Pons (tissue), 1 donor: ENCODE measurements around the gene ADCK1.
"Not testable (repeated sequence)": the region's sequence is repeated elsewhere in the genome, so short reads cannot be mapped to it uniquely, and the experiment has no call there.

Source experiments
- DNase-seq: peaks from one replicate; pipeline ENCODE4 v3.0.0-alpha.2; 2016; ENCODE audit warnings: low spot score

Gene ADCK1

DNA sequence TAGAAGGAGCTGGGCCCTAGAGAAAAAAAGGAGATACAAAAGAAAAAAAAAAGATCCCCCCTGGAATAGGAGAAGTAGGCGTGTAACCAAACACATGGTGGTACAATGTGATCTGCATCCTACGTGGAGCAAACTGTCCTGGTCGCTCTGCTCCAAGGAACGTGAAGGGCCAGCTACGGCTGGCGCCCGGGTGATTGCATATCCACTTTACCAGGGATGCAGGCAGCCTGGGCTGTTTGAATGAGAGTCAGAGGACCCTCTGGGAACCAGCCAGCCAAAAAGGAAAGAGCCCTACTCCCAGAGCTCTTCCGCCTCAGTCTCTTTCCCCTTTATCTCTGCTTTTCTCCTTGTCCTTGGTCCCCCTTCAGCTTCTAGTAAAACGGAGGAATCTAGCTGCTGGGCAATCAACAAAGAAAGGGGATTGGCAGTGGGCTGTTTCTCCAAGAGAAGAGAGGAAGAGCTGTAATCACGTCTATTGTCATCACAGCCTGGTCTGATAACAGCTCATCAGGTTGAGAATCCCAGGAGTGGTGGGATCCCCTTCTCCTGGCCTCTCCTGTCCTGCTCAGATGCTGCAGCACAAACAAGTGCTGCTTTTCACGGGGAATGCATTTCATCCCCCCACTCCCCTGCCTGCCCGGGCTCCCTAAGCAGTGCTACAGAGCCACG is 156.0 kb downstream of the ADCK1 start:
- no peak for DNase-seq

DNA sequence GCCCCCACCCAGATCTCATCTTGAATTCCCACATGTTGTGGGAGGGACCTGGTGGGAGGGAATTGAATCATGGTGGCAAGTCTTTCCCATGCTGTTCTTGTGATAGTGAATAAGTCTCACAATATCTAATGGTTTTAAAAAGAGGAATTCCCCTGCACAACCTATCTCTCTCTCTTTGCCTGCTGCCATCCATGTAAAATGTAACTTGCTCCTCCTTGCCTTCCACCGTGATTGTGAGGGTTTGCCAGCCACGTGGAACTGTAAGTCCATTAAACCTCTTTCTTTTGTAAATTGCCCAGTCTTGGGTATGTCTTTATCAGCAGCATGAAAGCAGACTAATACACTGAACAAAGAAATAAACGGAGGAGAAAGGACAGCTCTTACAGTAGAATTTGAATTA is 159.8 kb downstream of the ADCK1 start:
- not testable (repeated sequence) for DNase-seq

DNA sequence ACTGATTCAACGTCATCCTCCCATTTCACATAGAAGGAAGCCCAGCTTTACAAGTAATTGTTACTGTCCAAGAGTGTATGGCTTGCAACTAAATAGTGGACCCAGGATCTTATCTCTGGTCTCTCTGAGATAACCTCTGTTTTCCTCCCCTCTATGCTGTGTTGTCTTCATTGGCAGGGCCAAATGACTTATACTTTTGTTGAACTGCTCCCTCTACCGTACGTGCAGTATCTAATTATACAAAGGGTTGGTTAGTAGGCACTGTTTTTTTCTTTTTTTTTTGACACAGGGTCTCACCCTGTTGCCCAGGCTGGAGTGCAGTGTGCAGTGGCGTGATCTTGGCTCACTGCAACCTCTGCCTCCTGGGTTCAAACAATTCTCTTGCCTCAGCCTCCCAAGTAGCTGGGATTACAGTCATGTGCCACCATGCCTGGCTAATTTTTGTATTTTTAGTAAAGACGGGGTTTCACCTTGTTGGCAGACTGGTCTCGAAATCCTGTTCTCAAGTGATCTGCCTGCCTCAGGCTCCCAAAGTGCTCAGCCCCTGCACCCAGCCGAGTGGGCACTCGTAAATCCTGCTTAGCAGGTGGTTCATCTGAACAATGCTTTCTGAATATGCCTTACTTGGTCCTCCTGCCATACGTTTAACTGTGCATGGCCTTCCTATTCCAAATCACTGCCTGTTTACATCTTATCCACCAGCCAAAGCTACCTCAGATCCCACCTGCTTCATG is 162.1 kb downstream of the ADCK1 start:
- no peak for DNase-seq

DNA sequence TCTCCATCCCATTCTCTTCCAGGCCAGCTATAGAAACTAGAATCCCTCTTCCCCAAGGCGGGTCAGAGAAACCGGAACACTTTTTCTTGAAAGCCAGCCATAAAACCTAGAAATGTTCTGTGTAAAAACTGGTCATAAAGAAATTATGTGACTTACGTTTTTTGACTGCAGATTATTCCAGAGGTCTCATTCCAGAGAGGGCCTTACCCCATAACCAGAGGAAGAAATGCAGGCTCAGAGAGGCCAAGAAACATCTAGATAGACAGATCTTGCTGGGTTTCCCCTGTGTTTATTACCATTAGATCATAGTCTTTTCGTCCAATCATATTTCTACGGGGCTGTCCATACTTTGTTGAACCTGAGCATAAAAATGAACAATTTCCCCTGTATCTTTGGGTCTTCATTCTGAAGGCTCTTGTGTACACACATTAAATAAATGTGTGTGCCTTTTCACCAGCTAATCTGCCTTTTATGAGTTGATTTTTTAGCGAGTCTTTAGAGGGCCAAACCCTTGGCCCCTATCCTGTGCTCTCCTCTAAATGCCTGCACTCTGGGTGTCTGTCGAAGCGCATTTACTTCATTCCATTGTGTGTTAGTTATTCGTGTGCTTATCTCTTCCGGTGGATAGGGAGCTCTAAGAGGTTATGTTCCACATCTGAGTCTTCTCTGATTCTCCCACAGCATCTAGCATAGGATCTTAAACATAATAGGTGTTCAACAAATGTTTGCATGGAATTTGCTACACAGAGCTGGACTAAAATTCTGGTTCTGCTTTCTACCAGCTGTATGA is 163.0 kb downstream of the ADCK1 start:
- DNase-seq: no peak

DNA sequence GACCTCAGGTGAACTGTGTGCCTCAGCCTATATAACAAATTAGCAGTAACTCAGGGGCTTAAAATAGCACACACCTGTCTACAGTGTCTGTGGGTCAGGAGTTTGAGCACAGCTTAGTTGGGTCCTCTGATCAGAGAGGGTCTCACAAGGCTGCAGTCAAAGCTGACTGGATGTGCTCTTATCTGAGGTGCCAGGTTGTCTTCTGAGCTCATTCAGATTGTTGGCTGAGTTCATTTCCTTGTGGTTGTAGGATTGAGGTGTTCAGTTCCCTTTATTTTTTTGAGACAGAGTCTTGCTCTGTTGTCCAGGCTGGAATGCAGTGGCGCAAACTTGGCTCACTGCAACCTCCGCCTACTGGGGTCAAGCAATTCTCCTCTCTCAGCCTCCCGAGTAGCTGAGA is 164.7 kb downstream of the ADCK1 start:
- DNase-seq: no peak

DNA sequence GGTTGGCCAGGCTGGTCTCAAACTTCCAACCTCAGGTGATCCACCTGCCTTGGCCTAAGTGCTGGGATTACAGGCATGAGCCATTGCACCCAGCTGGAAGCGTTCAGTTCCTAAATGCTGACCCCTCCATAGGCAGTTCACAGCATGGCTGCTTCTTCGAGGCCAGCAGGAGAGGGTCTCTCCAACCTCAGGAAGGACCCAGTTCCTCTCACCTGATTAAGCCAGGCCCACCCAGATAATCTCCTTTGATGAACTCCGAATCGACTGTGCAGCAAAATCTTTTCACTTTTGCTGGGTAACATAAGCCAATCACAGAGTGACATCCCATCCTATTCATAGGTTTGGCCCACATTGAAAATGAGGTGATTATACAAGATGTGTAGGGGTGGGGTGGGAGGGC is 165.1 kb downstream of the ADCK1 start:
- DNase-seq: no peak

DNA sequence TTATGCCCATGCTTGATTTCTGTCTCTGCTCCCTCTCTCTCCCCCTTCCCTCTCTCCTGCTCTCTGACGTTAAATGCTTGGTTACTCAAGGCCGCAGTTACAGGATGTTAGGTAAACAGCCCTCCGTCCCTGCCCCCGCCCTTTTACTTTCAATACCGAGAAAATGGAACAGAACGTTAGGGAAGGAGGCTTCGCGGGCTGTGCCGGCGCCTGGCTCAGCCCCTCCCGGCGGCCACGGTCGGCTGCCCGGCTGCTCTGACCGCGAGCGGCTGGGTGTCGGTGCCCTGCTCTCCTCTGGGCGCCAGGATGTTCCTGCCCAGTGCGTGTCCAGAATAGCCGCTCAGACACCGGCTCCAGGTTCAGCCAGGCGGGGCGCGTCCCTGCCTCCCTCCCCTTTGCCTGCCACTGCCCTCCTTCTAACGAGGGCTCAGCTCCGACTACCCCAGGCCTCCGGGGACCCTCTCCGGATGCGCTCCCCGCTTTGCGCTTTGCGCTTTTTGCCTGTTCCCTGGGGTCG is 166.1 kb downstream of the ADCK1 start:
- no peak for DNase-seq

DNA sequence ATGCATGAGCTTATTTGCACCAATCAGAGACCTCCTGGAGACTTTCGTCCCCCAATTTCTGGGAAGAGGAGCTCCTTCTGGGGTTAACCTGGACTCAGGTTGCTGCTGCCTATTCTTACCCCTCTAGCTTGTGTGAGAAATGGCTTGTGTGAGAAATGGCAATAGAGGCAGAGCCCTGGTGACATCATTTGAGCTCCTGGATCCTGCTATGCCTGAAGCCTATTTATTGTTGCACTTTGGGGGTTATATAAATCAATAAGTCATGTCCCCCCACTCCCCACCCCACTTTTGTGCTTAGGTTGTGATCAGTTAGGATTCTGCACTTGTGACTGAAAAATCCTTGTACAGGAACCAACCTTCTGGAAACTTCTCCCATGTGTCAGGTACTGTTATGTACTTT is 167.2 kb downstream of the ADCK1 start:
- no peak for DNase-seq

DNA sequence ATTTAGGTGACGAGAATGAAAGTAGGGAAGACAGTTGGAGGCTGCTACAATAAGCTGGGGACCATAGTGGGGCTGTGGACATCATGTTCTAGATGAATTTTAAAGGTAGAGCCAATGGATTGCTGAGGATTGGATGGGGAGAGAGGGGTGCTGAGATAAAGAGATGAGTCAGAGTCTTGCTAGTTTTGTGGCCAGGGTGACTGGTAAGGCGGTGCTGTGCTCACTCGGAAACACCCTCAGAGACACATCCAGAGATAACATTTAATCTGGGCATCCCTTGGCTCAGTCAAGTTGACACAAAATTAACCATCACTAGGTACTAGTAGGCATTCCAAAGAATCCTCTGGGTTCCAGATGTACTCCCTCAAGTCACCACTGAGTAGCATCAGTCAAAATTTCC is 170.7 kb downstream of the ADCK1 start:
- no peak for DNase-seq

DNA sequence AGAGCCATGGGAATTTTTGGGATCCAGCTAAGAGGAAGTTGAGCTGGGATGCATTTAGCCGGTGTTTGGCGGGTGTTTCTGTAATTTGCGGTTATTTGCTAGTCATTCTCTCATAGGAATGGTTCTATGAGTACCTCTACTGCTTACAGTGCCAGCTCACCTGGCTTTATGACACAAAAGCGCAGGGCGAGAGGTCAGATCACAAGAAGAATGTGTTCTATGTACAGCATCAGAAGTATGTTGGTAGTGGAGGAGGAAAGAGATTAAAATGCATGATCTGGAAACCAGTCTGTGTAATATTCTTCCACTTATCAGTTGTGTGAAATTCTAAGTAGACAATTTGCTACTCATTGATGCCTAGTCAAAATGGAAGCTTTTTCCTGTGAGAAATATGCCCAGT is 173.3 kb downstream of the ADCK1 start:
- no peak for DNase-seq

DNA sequence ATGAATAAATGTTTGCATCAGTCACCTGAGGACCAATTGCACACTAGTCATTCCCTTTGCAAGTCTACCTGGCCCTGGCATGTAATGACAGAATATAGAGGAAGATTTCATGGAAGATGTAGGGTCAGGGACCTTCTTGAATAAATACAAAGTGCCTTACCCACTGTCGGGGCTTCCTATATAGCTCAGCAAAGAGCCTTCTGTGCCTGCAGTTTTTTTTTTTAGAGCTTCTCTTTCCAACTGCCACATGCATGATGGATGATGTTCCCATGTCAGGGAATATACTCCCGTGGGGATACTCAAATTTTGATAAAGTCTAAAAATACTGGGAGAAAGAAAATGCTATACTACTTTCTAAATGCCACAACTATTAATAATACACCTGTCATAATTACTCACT is 176.7 kb downstream of the ADCK1 start:
- no peak for DNase-seq

DNA sequence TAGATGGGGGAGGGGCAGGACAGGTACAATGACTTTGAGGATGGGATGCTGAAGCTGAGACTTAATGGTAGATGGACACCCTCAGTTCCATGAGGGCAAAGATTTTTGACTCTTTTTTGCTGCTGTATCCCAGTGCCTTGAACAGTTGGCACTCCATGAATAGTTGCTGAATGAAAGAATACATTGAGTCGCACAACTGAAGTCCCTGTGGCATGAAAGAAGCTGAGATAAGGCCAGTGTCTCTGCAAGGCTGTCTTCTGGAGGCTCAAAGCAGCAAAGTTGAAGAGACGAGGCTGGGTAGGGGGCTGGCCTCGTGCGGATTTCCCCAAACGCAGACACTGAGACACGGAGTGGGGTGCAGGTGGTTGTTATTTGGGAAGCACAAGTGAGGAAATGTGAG is 179.3 kb downstream of the ADCK1 start:
- peak; percentile 90 for DNase-seq

DNA sequence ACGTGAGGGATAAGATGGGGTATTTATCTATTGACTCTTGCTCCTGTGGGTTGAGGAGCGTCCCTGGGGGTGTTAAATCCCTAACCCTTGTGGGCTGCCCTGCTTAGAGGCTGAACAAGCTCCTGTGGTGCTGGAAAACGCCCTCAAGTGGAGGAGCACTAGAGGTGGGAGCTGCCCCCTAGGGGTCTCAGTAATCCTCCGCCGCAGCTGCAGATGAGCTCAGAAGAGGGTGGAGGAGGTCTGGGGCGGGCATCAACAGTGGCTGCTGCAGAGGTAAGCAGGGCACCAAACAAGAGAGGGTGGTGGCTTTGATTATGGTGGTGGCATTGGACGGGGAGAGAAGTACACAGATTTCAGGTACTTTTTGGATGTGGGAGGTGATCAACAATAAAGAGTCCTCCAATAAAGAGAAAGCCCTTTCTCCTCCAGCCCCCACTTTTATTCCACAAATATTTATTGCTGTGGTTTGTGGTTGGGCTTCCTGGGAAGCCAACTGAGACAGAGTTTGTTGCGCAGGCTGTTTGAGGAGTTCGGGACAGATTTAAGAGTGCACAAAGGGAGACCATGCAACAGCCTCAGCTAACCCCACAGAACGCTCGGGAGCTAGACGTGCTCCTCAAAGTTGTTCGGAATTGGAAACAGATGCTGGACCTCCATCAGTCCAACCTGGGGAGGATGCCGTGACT is 179.9 kb downstream of the ADCK1 start:
- peak; percentile 53 for DNase-seq

DNA sequence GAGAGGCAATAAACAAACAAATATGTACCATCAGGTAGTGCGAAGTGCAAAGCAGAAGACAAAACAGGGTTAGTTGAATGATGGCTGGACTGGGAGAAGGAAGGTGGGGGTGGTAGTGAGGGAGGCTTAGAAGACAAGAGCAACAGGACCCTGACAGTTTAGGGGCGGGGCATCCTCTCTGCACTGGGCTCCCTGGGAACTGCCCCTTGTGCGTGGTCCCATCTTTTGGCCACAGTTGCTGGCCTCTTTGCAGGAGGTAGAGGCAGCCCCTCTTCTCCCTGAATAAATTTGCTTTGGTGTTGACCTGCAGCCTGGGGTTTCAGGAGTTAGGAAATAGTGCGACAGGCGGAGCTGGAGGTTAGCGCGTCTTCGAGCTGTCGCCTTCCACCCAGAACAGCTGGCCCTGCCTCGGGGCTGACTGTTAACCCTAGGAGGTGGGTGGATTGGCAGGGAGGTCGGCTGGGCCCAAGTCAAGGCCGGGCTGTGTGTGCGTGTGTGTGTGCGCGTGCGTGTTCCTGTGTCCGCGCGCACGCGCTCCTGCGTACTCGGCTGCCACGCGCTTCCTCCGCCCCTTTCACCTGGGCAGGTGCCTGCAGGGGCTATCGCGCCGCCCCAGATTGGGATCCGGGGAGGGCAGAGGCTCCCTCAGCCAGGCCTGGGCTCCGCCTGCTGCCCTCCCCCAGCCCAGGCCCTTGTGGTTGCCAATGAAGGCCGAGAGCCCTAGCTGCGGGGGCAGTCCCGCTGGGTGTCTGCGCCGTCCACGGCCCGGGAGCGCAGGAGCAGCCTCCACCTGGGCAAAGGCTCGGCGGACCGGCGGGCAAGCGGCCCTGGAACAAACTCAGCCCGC is 180.8 kb downstream of the ADCK1 start:
- no peak for DNase-seq
